ENCODE results near the gene GRIN2A.

GRIN2A gene

GRCh38 chr16:9706217-9706836, 475.9 kb downstream of the GRIN2A start:
- Mint-ChIP-seq H3K36me3 (ENCODE audit: low read depth) (no peaks in the 10 kb centered on the region), H3K27ac (no peak overlapping the region), H3K4me1 (ENCODE audit: low read depth) (no peaks in the 10 kb centered on the region), H3K9me3 (peaks cover 8% of the 10 kb centered on the region), H3K4me3 (no peak overlapping the region), H3K27me3 (no peaks in the 10 kb centered on the region)
- intact Hi-C loops (cut with micrococcal nuclease) = no loop called here

- Mint-ChIP-seq H3K9me3 (peaks cover 8% of the 10 kb centered on the region), H3K27me3 (no peaks in the 10 kb centered on the region), H3K4me1 (ENCODE audit: low read depth) (no peaks in the 10 kb centered on the region)
Observed at GRCh38 chr16:9703731-9704130, 478.5 kb downstream of the GRIN2A start.

More at GRCh38 chr16:9703731-9704130, 478.5 kb downstream of the GRIN2A start:
- H3K36me3 Mint-ChIP-seq (ENCODE audit: low read depth) = no peaks in the 10 kb centered on the region
- no peak overlapping the region for H3K4me3 Mint-ChIP-seq
- intact Hi-C loops (cut with micrococcal nuclease) = no loop called here
- H3K27ac Mint-ChIP-seq = no peak overlapping the region

Data from dendritic cell treated with granulocyte-macrophage colony-stimulating factor and Interleukin-4, amounts not matched to agents 40 ng/mL and 50 ng/mL, for 4 days (primary cell).